Stromal cell of bone marrow (primary cell): ENCODE results near the gene ESRRG.

Source experiments
- DNase-seq: peaks from one replicate; pipeline ENCODE4 v3.0.0-alpha.2; 2012; ENCODE audit warnings: low read depth

Gene ESRRG

GRCh38 chr1:216723274-216723780 lies at the start of gene ESRRG:
TSS of gene ESRRG (minus strand) at chr1:216723429. CDS start at chr1:216723299, 130 bp downstream.
- no peak for DNase-seq

- no peak for DNase-seq
These were observed 48.7 kb upstream of the ESRRG start for GRCh38 chr1:216771922-216772321.

- no peak for DNase-seq
These were observed 43.6 kb upstream of the ESRRG start for GRCh38 chr1:216766633-216767327.

- no peak for DNase-seq
These were observed 42.4 kb upstream of the ESRRG start for GRCh38 chr1:216765346-216766300.

- no peak for DNase-seq
These were observed 34.9 kb upstream of the ESRRG start for GRCh38 chr1:216758161-216758560.

GRCh38 chr1:216757110-216757509 lies 33.9 kb upstream of the ESRRG start:
- DNase-seq = no peak

GRCh38 chr1:216750961-216751360 lies 27.7 kb upstream of the ESRRG start:
- DNase-seq = no peak

GRCh38 chr1:216750031-216750627 lies 26.9 kb upstream of the ESRRG start:
- DNase-seq = peak; percentile 22

- no peak for DNase-seq
These were observed 26.0 kb upstream of the ESRRG start for GRCh38 chr1:216749232-216749631.

- DNase-seq = no peak
These were observed 19.4 kb upstream of the ESRRG start for GRCh38 chr1:216742625-216743024.

- DNase-seq = no peak
These were observed 17.1 kb upstream of the ESRRG start for GRCh38 chr1:216740331-216740730.

GRCh38 chr1:216739793-216740192 lies 16.6 kb upstream of the ESRRG start:
- DNase-seq = no peak

GRCh38 chr1:216732121-216732520 lies 8.9 kb upstream of the ESRRG start:
- DNase-seq = no peak

- no peak for DNase-seq
These were observed 8.3 kb upstream of the ESRRG start for GRCh38 chr1:216731562-216731961.

GRCh38 chr1:216726435-216726834 lies 3.2 kb upstream of the ESRRG start:
- DNase-seq = no peak

- DNase-seq = no peak
These were observed 408 bp downstream of the ESRRG start for GRCh38 chr1:216722821-216723220.

- no peak for DNase-seq
These were observed 1.4 kb downstream of the ESRRG start for GRCh38 chr1:216721863-216722262.

- no peak for DNase-seq
These were observed 2.2 kb downstream of the ESRRG start for GRCh38 chr1:216721062-216721461.

- no peak for DNase-seq
These were observed 11.5 kb downstream of the ESRRG start for GRCh38 chr1:216711712-216712111.

GRCh38 chr1:216710598-216711333 lies 12.5 kb downstream of the ESRRG start:
- DNase-seq = no peak

- no peak for DNase-seq
These were observed 13.2 kb downstream of the ESRRG start for GRCh38 chr1:216710055-216710454.

- no peak for DNase-seq
These were observed 17.6 kb downstream of the ESRRG start for GRCh38 chr1:216705676-216706075.
